SU-DHL-6 (cell line): ENCODE results near the gene AXL.

ENCODE experiments used
- CTCF ChIP-seq: fragments of 200-600 bp; sonication (generic); IDR thresholded peaks from one replicate; pipeline ENCODE4 v1.5.1; 2017; ENCODE audit warnings: antibody characterized with exemption, mild to moderate bottlenecking, low read length, moderate library complexity; ENCODE audit not compliant: insufficient read depth, poor library complexity, severe bottlenecking
- EZH2phosphoT487 ChIP-seq: fragments of 200-600 bp; sonication (generic), shearing (Covaris generic); conservative IDR thresholded peaks from 2 replicates; pipeline ENCODE4 v1.6.1; 2018; ENCODE audit warnings: mild to moderate bottlenecking, antibody characterized with exemption, low read length, moderate library complexity, mixed read lengths

- TF ChIP-seq CTCF, result no peak
- no peak for TF ChIP-seq EZH2phosphoT487
Measured at GRCh38 chr19:41217741-41218140, 1.3 kb upstream of the AXL start.
